K562 (cell line): Measurements from ENCODE around the gene CPT1B. TPM values are rescaled to one million over a fixed set of nuclear protein-coding genes. Genes with fewer than 3 reads are reported as not detected.

Experiments
- ATAC-seq: fragments of 200-7000 bp; cut with Tn5 transposase; 3 replicates; pipeline ENCODE4 v1.9.1; 2020; ENCODE audit warnings: moderate library complexity
- BruUV-seq: library from RNA; stranded (reverse); fragments of 400-500 nt; replicated peaks from 2 replicates; lab custom pipeline; 2021; lab: Mats Ljungman, UMichigan
- CTCF ChIA-PET: fragments of 300-600 bp; formaldehyde crosslinking; extraction: SDS; loops from one replicate; lab custom pipeline; 2021; ENCODE audit warnings: low intra/inter-chr PET ratio; lab: Yijun Ruan, JAX
- POLR2A ChIA-PET: fragments of 300-600, 350-650 bp; sonication (Branson Sonifier 250); formaldehyde crosslinking; extraction: SDS; loops from one replicate; lab custom pipeline; 2021; ENCODE audit warnings: antibody characterized with exemption, inconsistent platforms; lab: Yijun Ruan, JAX
- DNase-seq, 4 experiments: peaks; one replicate each; pipeline versions ENCODE4 v3.0.0 to v3.0.0-alpha.2; 2011 to 2018; ENCODE audit warnings: low spot score in 3 of 4, mixed read lengths in 3 of 4; ENCODE audit errors: extremely low read depth in 1 of 4
- FAIRE-seq: peaks from 2 replicates; lab custom pipeline; 2011; peaks lifted over from hg19 to GRCh38; lab: Jason Lieb, UNC
- H2AFZ ChIP-seq: 2 replicates; pipeline ENCODE4 v1.6.0; 2011; ENCODE audit warnings: low read depth, low read length, control low read depth, inconsistent platforms
- H3K27ac ChIP-seq: fragments of 200-600 bp; 3 replicates; pipeline ENCODE4 v1.8.0; 2011; ENCODE audit warnings: low read depth, mild to moderate bottlenecking, control low read depth, inconsistent platforms, low read length, moderate library complexity, mixed read lengths; ENCODE audit errors: extremely low read depth
- H3K27me3 ChIP-seq, 2 experiments: fragments of 300-600 bp in 1 of 2; 2 replicates in 1 of 2; 3 replicates in 1 of 2; pipeline versions ENCODE4 v1.6.0 to v1.8.0; 2011; ENCODE audit warnings: inconsistent platforms in 2 of 2, low read length in 2 of 2, mild to moderate bottlenecking in 1 of 2, mixed read lengths in 1 of 2, moderate library complexity in 1 of 2; ENCODE audit not compliant: control insufficient read depth in 2 of 2, insufficient read depth in 2 of 2
- H3K36me3 ChIP-seq: fragments of 300-600 bp; 3 replicates; pipeline ENCODE4 v1.8.0; 2011; ENCODE audit warnings: mild to moderate bottlenecking, low read length, inconsistent platforms; ENCODE audit not compliant: control insufficient read depth, insufficient read depth
- H3K4me1 ChIP-seq, 2 experiments: fragments of 200-600 bp in 1 of 2; replicated peaks in 1 of 2; 2 replicates in 1 of 2; 3 replicates in 1 of 2; pipeline versions ENCODE4 v1.5.1 to v1.8.0; 2011; ENCODE audit warnings: inconsistent platforms in 2 of 2, low read length in 2 of 2, mild to moderate bottlenecking in 1 of 2, mixed read lengths in 1 of 2, moderate library complexity in 1 of 2; ENCODE audit not compliant: control insufficient read depth in 2 of 2, insufficient read depth in 2 of 2
- H3K4me2 ChIP-seq: 2 replicates; pipeline ENCODE4 v1.6.1; 2011; ENCODE audit warnings: low read length, control low read depth, inconsistent platforms, mixed read lengths; ENCODE audit not compliant: insufficient read depth
- H3K4me3 ChIP-seq: fragments of 200-600 bp; sonication (generic), shearing (Covaris generic); 2 replicates; pipeline ENCODE4 v1.5.1; 2016; ENCODE audit warnings: control low read depth, inconsistent platforms
- H3K79me2 ChIP-seq: fragments of 200-600 bp; 3 replicates; pipeline ENCODE4 v1.8.0; 2011; ENCODE audit warnings: low read length, inconsistent platforms; ENCODE audit not compliant: control insufficient read depth, insufficient read depth
- H3K9ac ChIP-seq, 2 experiments: 2 replicates each; pipeline versions ENCODE4 v1.6.0 to v1.6.1; 2011; ENCODE audit warnings: low read depth in 2 of 2, low read length in 2 of 2, control low read depth in 1 of 2, inconsistent platforms in 1 of 2, mild to moderate bottlenecking in 1 of 2, mixed read lengths in 1 of 2; ENCODE audit not compliant: insufficient read depth in 1 of 2
- H3K9me1 ChIP-seq: one replicate; pipeline ENCODE4 v1.6.0; 2011; ENCODE audit warnings: inconsistent platforms, mild to moderate bottlenecking, low read length, moderate library complexity; ENCODE audit not compliant: control insufficient read depth, insufficient read depth
- H3K9me3 ChIP-seq: replicated peaks from 2 replicates; pipeline ENCODE4 v1.5.1; 2011; ENCODE audit warnings: low read depth, low read length, inconsistent platforms; ENCODE audit not compliant: control insufficient read depth, insufficient read depth
- H4K20me1 ChIP-seq: replicated peaks from 2 replicates; pipeline ENCODE4 v1.6.1; 2011; ENCODE audit warnings: low read length, inconsistent platforms, mixed read lengths; ENCODE audit not compliant: control insufficient read depth, insufficient read depth
- CBFA2T2 ChIP-seq: fragments of 450-650 bp; conservative IDR thresholded peaks from 2 replicates; pipeline ENCODE4 v1.6.1; 2017; ENCODE audit warnings: mild to moderate bottlenecking
- HES1 ChIP-seq: fragments of 450-650 bp; IDR thresholded peaks from 2 replicates; pipeline ENCODE4 v1.6.1; 2016; ENCODE audit warnings: low read depth, mild to moderate bottlenecking, moderate library complexity
- HEY1 ChIP-seq: fragments of 250-450 bp; sonication (Bioruptor Pico); IDR thresholded peaks from 2 replicates; pipeline ENCODE4 v1.5.0; 2020; ENCODE audit warnings: mild to moderate bottlenecking, moderate library complexity, borderline replicate concordance
- TRIM24 ChIP-seq, 2 experiments: fragments of 450-650 bp; IDR thresholded peaks; 2 replicates each; pipeline ENCODE4 v1.6.1; 2016
- ZNF263 ChIP-seq: sonication (generic); formaldehyde crosslinking; IDR thresholded peaks from 2 replicates; pipeline ENCODE4 v1.8.0; 2022; ENCODE audit warnings: mild to moderate bottlenecking, missing genetic modification reagents, borderline replicate concordance
- ZNF717 ChIP-seq: fragments of 250-450 bp; sonication (Bioruptor Pico); IDR thresholded peaks from 2 replicates; pipeline ENCODE4 v1.5.0; 2021
- WGBS: fragments of 100-300 bp; shearing (Covaris generic); methylation state at CpG from one replicate; pipeline ENCODE4 v1.1.6; 2016; ENCODE audit warnings: low coverage, mixed read lengths; ENCODE audit not compliant: insufficient coverage; ENCODE audit errors: missing lambda C conversion rate; 5-methylcytosine and 5-hydroxymethylcytosine counted together
- in situ Hi-C: fragments of 300-500 bp; cut with MboI; formaldehyde crosslinking; loops from 4 replicates; pipeline ENCODE4 v1.15.0; 2018; ENCODE audit warnings: inconsistent platforms, mixed read lengths
- intact Hi-C: fragments of 100-400 bp; cut with micrococcal nuclease; formaldehyde crosslinking; loops from 2 replicates; pipeline ENCODE4 v1.14.2; 2022
- polyA plus RNA-seq, 8 experiments: library from polyadenylated mRNA; depleted of rRNA in 4 of 8; stranded (reverse) in 5 of 8; unstranded in 3 of 8; fragments of >200 nt; fragmentation: Nextera tagmentation in 2 of 8; fragmentation: Illumina TruSeq in 1 of 8; extraction: Ambion mirVana in 2 of 8; extraction: Trizol in 1 of 8; gene quantifications; 2 replicates each; pipeline versions ENCODE4 v1.2.1 to v1.2.3, GENCODE V29; 2011 to 2014; ENCODE audit warnings: inconsistent platforms in 1 of 8, missing spikeins in 1 of 8
- total RNA-seq, 7 experiments: library from RNA; depleted of rRNA in 6 of 7; stranded (reverse); fragments of >200 nt in 6 of 7; fragmentation: Illumina TruSeq in 2 of 7; extraction: Trizol in 2 of 7; gene quantifications; 2 replicates each; pipeline versions ENCODE4 v1.2.1 to v1.2.3, GENCODE V29; 2011 to 2021; ENCODE audit warnings: low replicate concordance in 1 of 7

The CPT1B gene
- total and polyA plus RNA-seq, 9 of the 15 experiments (the other 6 are each of a cell fraction or from before 2014, with no cell fraction given): 0.35 to 6.1 (median 2.6) TPM

DNA sequence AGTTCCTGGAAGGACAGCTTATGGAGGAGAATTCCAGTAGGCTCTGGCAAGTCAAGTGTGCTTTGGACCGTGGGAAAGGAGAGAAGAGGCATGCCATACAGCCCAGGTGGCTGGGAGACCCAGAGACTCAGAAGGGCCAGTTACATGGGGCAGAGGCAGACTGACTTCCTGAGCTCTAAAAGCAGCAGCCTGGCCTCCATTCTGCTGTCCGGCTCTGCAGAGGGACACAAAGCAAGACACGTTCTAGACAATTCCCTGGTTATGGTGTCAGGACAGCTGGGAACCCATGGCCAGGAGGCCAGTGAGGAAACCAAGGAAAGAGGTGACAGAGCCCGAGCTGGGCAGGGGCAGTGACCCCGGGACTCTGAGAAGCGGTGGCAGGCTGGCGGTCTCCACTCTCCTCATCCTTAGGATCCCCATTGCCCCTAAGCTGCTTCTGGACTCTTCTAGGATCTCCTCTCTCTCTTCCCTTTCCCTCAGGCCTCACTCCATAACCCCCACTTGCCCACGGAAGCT, 2.7 kb downstream of the CPT1B start:
- intact Hi-C loops (no loop called here), in situ Hi-C loops (loop anchor here (5.0 kb wide), 1 partner anchor 37 kb away; no protein-coding TSS in a partner anchor)
- no peaks in the 10 kb centered on the region for H3K9me1 ChIP-seq
- H3K36me3 ChIP-seq: no peaks in the 10 kb centered on the region
- H3K4me3 ChIP-seq: no peak overlapping the region
- no peaks in the 10 kb centered on the region for H3K9me3 ChIP-seq
- H3K79me2 ChIP-seq: no peaks in the 10 kb centered on the region
- TF ChIP-seq HEY1 (CRISPR knock-in tag) (no peak), ZNF263 (CRISPR knock-in tag) (no peak), HES1 (no peak), TRIM24 (IDR thresholded peaks at IDR 0.05) (no peak), ZNF717 (CRISPR knock-in tag) (no peak), CBFA2T2 (no peak)
- FAIRE-seq (no peak), ATAC-seq (no peak), DNase-seq (no peak)
- ChIA-PET CTCF (interaction anchor here (0.9 to 3.2 kb wide), 6 partner anchors 45 to 125 kb away, joined by 3 to 51 read pairs (median 3); partner anchors contain the start of gene SCO2), POLR2A (interaction anchor here (0.9 to 1.5 kb wide), 3 partner anchors 10 to 17 kb away, joined by 3 to 5 read pairs (median 3); partner anchors contain the start of gene SYCE3)
- no TSS peak for BruUV-seq
- H3K4me1 ChIP-seq: peaks cover 0 to 10% of the 10 kb centered on the region in 2 experiments; a peak in 2 of 5 replicates
- no peak overlapping the region for H3K27ac ChIP-seq
- no peak overlapping the region for H2AFZ ChIP-seq
- H4K20me1 ChIP-seq: no peaks in the 10 kb centered on the region
- H3K4me2 ChIP-seq: no peak overlapping the region
- no peaks in the 10 kb centered on the region for H3K27me3 ChIP-seq
- 36% methylated on average over 7 of the region's 8 CpGs for WGBS
- no peak overlapping the region for H3K9ac ChIP-seq
